DOHH2 (cell line): ENCODE results near the gene PSRC1.

Experiments used
- H3F3A ChIP-seq: fragments of 200-600 bp; sonication (generic), shearing (Covaris generic); 2 replicates; pipeline ENCODE4 v1.6.0; 2016; ENCODE audit warnings: antibody characterized with exemption, mild to moderate bottlenecking; ENCODE audit not compliant: control insufficient read depth, insufficient read depth
- H3K27ac ChIP-seq: fragments of 200-600 bp; sonication (generic); 2 replicates; pipeline ENCODE4 v1.5.1; 2014; ENCODE audit warnings: low read depth, mild to moderate bottlenecking, low read length, moderate library complexity
- H3K27me3 ChIP-seq: fragments of 200-600 bp; sonication (generic); 2 replicates; pipeline ENCODE4 v1.6.1; 2014; ENCODE audit warnings: mild to moderate bottlenecking, low read length, mixed read lengths; ENCODE audit not compliant: control insufficient read depth
- H3K36me3 ChIP-seq: fragments of 200-600 bp; sonication (generic); 2 replicates; pipeline ENCODE4 v1.6.1; 2014; ENCODE audit warnings: mild to moderate bottlenecking, low read length, moderate library complexity, mixed read lengths; ENCODE audit not compliant: control insufficient read depth
- H3K4me1 ChIP-seq: fragments of 200-600 bp; sonication (generic); 2 replicates; pipeline ENCODE4 v1.6.1; 2014; ENCODE audit warnings: mild to moderate bottlenecking, low read length, mixed read lengths; ENCODE audit not compliant: control insufficient read depth
- H3K4me2 ChIP-seq: fragments of 200-600 bp; sonication (generic); 2 replicates; pipeline ENCODE4 v1.6.0; 2014; ENCODE audit warnings: mild to moderate bottlenecking, low read length, moderate library complexity
- H3K4me3 ChIP-seq: fragments of 200-600 bp; sonication (generic); 2 replicates; pipeline ENCODE4 v1.5.1; 2014; ENCODE audit warnings: mild to moderate bottlenecking, low read length, mixed read lengths
- H3K79me2 ChIP-seq: fragments of 200-600 bp; sonication (generic); 2 replicates; pipeline ENCODE4 v1.6.1; 2014; ENCODE audit warnings: mild to moderate bottlenecking, low read length, mixed read lengths; ENCODE audit not compliant: control insufficient read depth
- H3K9me2 ChIP-seq: fragments of 200-600 bp; sonication (generic); replicated peaks from 2 replicates; pipeline ENCODE4 v1.6.1; 2014; ENCODE audit warnings: mild to moderate bottlenecking, low read length, mixed read lengths; ENCODE audit not compliant: control insufficient read depth
- H3K9me3 ChIP-seq: fragments of 200-600 bp; sonication (generic); 2 replicates; pipeline ENCODE4 v1.6.1; 2014; ENCODE audit warnings: antibody characterized with exemption, low read length, mixed read lengths; ENCODE audit not compliant: control insufficient read depth, insufficient read depth
- H4K20me1 ChIP-seq: fragments of 200-600 bp; sonication (generic); 2 replicates; pipeline ENCODE4 v1.6.0; 2014; ENCODE audit warnings: low read depth, mild to moderate bottlenecking, antibody characterized with exemption, low read length, moderate library complexity; ENCODE audit not compliant: control insufficient read depth, insufficient read depth
- CTCF ChIP-seq: fragments of 200-600 bp; sonication (generic); IDR thresholded peaks from one replicate; pipeline ENCODE4 v1.5.1; 2014; ENCODE audit warnings: antibody characterized with exemption, mild to moderate bottlenecking, low read depth, low read length; ENCODE audit not compliant: poor library complexity, severe bottlenecking
- EZH2phosphoT487 ChIP-seq: fragments of 200-600 bp; sonication (generic); IDR thresholded peaks from 2 replicates; pipeline ENCODE4 v1.6.1; 2017; ENCODE audit warnings: borderline replicate concordance, mild to moderate bottlenecking, antibody characterized with exemption, low read length, moderate library complexity, mixed read lengths

The PSRC1 gene

GRCh38 chr1:109265741-109266330 is 17.1 kb downstream of the PSRC1 start:
- Histone ChIP-seq H3K4me1 (no peaks in the 10 kb centered on the region), H3K27me3 (no peaks in the 10 kb centered on the region), H3K36me3 (no peaks in the 10 kb centered on the region), H3K79me2 (no peaks in the 10 kb centered on the region), H3K4me3 (no peak overlapping the region), H3F3A (no peaks in the 10 kb centered on the region), H3K9me2 (no peaks in the 10 kb centered on the region), H4K20me1 (no peaks in the 10 kb centered on the region), H3K9me3 (no peaks in the 10 kb centered on the region), H3K4me2 (no peak overlapping the region), H3K27ac (no peak overlapping the region)
- TF ChIP-seq CTCF (no peak), EZH2phosphoT487 (no peak)

GRCh38 chr1:109265016-109265415 is 17.9 kb downstream of the PSRC1 start:
- H3K9me2 ChIP-seq, result no peaks in the 10 kb centered on the region
- no peaks in the 10 kb centered on the region for H4K20me1 ChIP-seq
- no peaks in the 10 kb centered on the region for H3K27me3 ChIP-seq
- H3F3A ChIP-seq, result no peaks in the 10 kb centered on the region
- H3K4me2 ChIP-seq, result no peak overlapping the region
- TF ChIP-seq EZH2phosphoT487 (no peak), CTCF (no peak)
- no peaks in the 10 kb centered on the region for H3K36me3 ChIP-seq
- H3K79me2 ChIP-seq, result no peaks in the 10 kb centered on the region
- no peaks in the 10 kb centered on the region for H3K9me3 ChIP-seq
- H3K4me1 ChIP-seq, result no peaks in the 10 kb centered on the region
- H3K4me3 ChIP-seq, result no peak overlapping the region
- H3K27ac ChIP-seq, result no peak overlapping the region

- Histone ChIP-seq H3F3A (no peaks in the 10 kb centered on the region), H3K4me3 (no peak overlapping the region), H3K9me2 (no peaks in the 10 kb centered on the region), H3K27me3 (no peaks in the 10 kb centered on the region), H3K9me3 (no peaks in the 10 kb centered on the region), H4K20me1 (no peaks in the 10 kb centered on the region), H3K4me2 (no peak overlapping the region), H3K79me2 (no peaks in the 10 kb centered on the region), H3K4me1 (no peaks in the 10 kb centered on the region), H3K27ac (no peak overlapping the region), H3K36me3 (no peaks in the 10 kb centered on the region)
- TF ChIP-seq CTCF, result no peak
These were observed 18.6 kb downstream of the PSRC1 start for GRCh38 chr1:109264379-109264755.
